ENCODE results near the gene FSTL4. TPM values are rescaled to one million over a fixed set of nuclear protein-coding genes. Genes with fewer than 3 reads are reported as not detected.

FSTL4 gene
- total RNA-seq, 1 experiment from 2014 or later: 0.12 TPM

- intact Hi-C loops (cut with micrococcal nuclease): no loop called here
- CTCF ChIA-PET: interaction anchor here (5.2 kb wide), 1 partner anchor 30 kb away, joined by 24 read pairs; no protein-coding TSS in a partner anchor
- no peak overlapping the region for H3K27ac Mint-ChIP-seq (ENCODE audit: low read depth, unreplicated experiment)
These were observed 157.9 kb downstream of the FSTL4 start for GRCh38 chr5:133454442-133454841.

GRCh38 chr5:133453831-133454230 is 158.5 kb downstream of the FSTL4 start:
- Mint-ChIP-seq H3K4me1 (ENCODE audit: insufficient read depth, unreplicated experiment) (peaks cover 15% of the 10 kb centered on the region), H3K9me3 (ENCODE audit: unreplicated experiment) (no peaks in the 10 kb centered on the region), H3K27me3 (ENCODE audit: insufficient read depth, unreplicated experiment) (no peaks in the 10 kb centered on the region), H3K27ac (ENCODE audit: low read depth, unreplicated experiment) (no peak overlapping the region), H3K36me3 (ENCODE audit: insufficient read depth, unreplicated experiment) (no peaks in the 10 kb centered on the region), H3K4me3 (ENCODE audit: unreplicated experiment) (no peak overlapping the region)
- no peak for DNase-seq (ENCODE audit: unreplicated experiment)
- BruUV-seq (replicated peaks): no TSS peak
- no peak for TF ChIP-seq CTCF (IDR thresholded peaks at IDR 0.05; ENCODE audit: unreplicated experiment)
- intact Hi-C loops (cut with micrococcal nuclease): no loop called here
- CTCF ChIA-PET: interaction anchor here (5.2 kb wide), 1 partner anchor 30 kb away, joined by 24 read pairs; no protein-coding TSS in a partner anchor
- POLR2A ChIA-PET: interaction anchor here (0.6 to 1.3 kb wide), 4 partner anchors 8 to 223 kb away, joined by 3 to 4 read pairs (median 3); no protein-coding TSS in a partner anchor

More at GRCh38 chr5:133454442-133454841, 157.9 kb downstream of the FSTL4 start:
- H3K9me3 Mint-ChIP-seq (ENCODE audit: unreplicated experiment): no peaks in the 10 kb centered on the region
- H3K4me1 Mint-ChIP-seq (ENCODE audit: insufficient read depth, unreplicated experiment): peaks cover 15% of the 10 kb centered on the region
- BruUV-seq (replicated peaks): no TSS peak
- POLR2A ChIA-PET: interaction anchor here (0.6 to 1.3 kb wide), 4 partner anchors 8 to 223 kb away, joined by 3 to 4 read pairs (median 3); no protein-coding TSS in a partner anchor
- no peaks in the 10 kb centered on the region for H3K36me3 Mint-ChIP-seq (ENCODE audit: insufficient read depth, unreplicated experiment)
- H3K27me3 Mint-ChIP-seq (ENCODE audit: insufficient read depth, unreplicated experiment): no peaks in the 10 kb centered on the region
- TF ChIP-seq CTCF (IDR thresholded peaks at IDR 0.05; ENCODE audit: unreplicated experiment): no peak
- no peak overlapping the region for H3K4me3 Mint-ChIP-seq (ENCODE audit: unreplicated experiment)
- no peak for DNase-seq (ENCODE audit: unreplicated experiment)

- BruUV-seq (replicated peaks): no TSS peak
These were observed 159.1 kb downstream of the FSTL4 start for GRCh38 chr5:133453084-133453780.

More at GRCh38 chr5:133453084-133453780, 159.1 kb downstream of the FSTL4 start:
- no peak overlapping the region for H3K4me3 Mint-ChIP-seq (ENCODE audit: unreplicated experiment)
- H3K27ac Mint-ChIP-seq (ENCODE audit: low read depth, unreplicated experiment): no peak overlapping the region
- H3K4me1 Mint-ChIP-seq (ENCODE audit: insufficient read depth, unreplicated experiment): peaks cover 15% of the 10 kb centered on the region
- TF ChIP-seq CTCF (IDR thresholded peaks at IDR 0.05; ENCODE audit: unreplicated experiment): no peak
- H3K27me3 Mint-ChIP-seq (ENCODE audit: insufficient read depth, unreplicated experiment): no peaks in the 10 kb centered on the region
- ChIA-PET CTCF (interaction anchor here (5.2 kb wide), 1 partner anchor 29 kb away, joined by 24 read pairs; no protein-coding TSS in a partner anchor), POLR2A (interaction anchor here (0.7 kb wide), 1 partner anchor 367 kb away, joined by 3 read pairs; no protein-coding TSS in a partner anchor)
- no peaks in the 10 kb centered on the region for H3K36me3 Mint-ChIP-seq (ENCODE audit: insufficient read depth, unreplicated experiment)
- intact Hi-C loops (cut with micrococcal nuclease): no loop called here
- no peaks in the 10 kb centered on the region for H3K9me3 Mint-ChIP-seq (ENCODE audit: unreplicated experiment)
- DNase-seq (ENCODE audit: unreplicated experiment): no peak
